Upper lobe of right lung (tissue), 1 donor: ENCODE results near the gene PCYT2. TPM values are rescaled to one million over a fixed set of nuclear protein-coding genes. Genes with fewer than 3 reads are reported as not detected.

Experiments
- total RNA-seq: library from RNA; stranded (reverse); fragmentation: NEBNext Ultra II Directional; extraction: Animal tissue kit (Norgen Biotek cat#: 25700); gene quantifications from one replicate; pipeline ENCODE4 v1.2.1, GENCODE V29; 2021
- donor health status: DM: no; HTN: yes; CAD: no; lungs with severe emphysema.

Gene PCYT2
- total RNA-seq, 1 donor from 2014 or later: 46.1 TPM

Other genes with a start within 250 kb of the PCYT2 start
- 26.7 TPM for gene OXLD1, start 244.8 kb downstream of the PCYT2 start, total RNA-seq
- 13.7 TPM for gene CCDC137, start 244.7 kb downstream of the PCYT2 start, total RNA-seq
- gene ARL16, start 227.6 kb downstream of the PCYT2 start, total RNA-seq: 19.5 TPM
- 88.3 TPM for gene HGS, start 227.4 kb downstream of the PCYT2 start, total RNA-seq
- gene MRPL12, start 208.0 kb downstream of the PCYT2 start, total RNA-seq: 40.3 TPM
- 6.3 TPM for gene SLC25A10, start 199.1 kb downstream of the PCYT2 start, total RNA-seq
- gene GCGR, start 107.2 kb downstream of the PCYT2 start, total RNA-seq: not detected
- gene MCRIP1, start 78.1 kb downstream of the PCYT2 start, total RNA-seq: 72.8 TPM
- gene PPP1R27, start 76.3 kb downstream of the PCYT2 start, total RNA-seq: not detected
- gene P4HB, start 50.9 kb downstream of the PCYT2 start, total RNA-seq: 462 TPM
- gene ARHGDIA, start 40.1 kb downstream of the PCYT2 start, total RNA-seq: 386 TPM
- 39.4 TPM for gene ALYREF, start 19.8 kb downstream of the PCYT2 start, total RNA-seq
- gene ANAPC11, start 19.7 kb downstream of the PCYT2 start, total RNA-seq: 91.0 TPM
- gene NPB, start 9.2 kb downstream of the PCYT2 start, total RNA-seq: 0.55 TPM
- gene SIRT7, start 6.8 kb upstream of the PCYT2 start, total RNA-seq: 27.5 TPM
- gene MAFG, start 16.3 kb upstream of the PCYT2 start, total RNA-seq: 35.9 TPM
- gene PYCR1, start 25.9 kb upstream of the PCYT2 start, total RNA-seq: 19.0 TPM
- not detected for gene MYADML2, start 35.8 kb upstream of the PCYT2 start, total RNA-seq
- gene NOTUM, start 49.8 kb upstream of the PCYT2 start, total RNA-seq: 6.1 TPM
- 50.3 TPM for gene ASPSCR1, start 66.2 kb upstream of the PCYT2 start, total RNA-seq
- 40.2 TPM for gene CENPX, start 111.5 kb upstream of the PCYT2 start, total RNA-seq
- 12.2 TPM for gene LRRC45, start 111.9 kb upstream of the PCYT2 start, total RNA-seq
- gene RAC3, start 120.3 kb upstream of the PCYT2 start, total RNA-seq: 3.4 TPM
- gene DCXR, start 126.3 kb upstream of the PCYT2 start, total RNA-seq: 143 TPM
- 38.5 TPM for gene RFNG, start 140.4 kb upstream of the PCYT2 start, total RNA-seq
- gene GPS1, start 140.5 kb upstream of the PCYT2 start, total RNA-seq: 78.0 TPM
- 82.4 TPM for gene DUS1L, start 154.4 kb upstream of the PCYT2 start, total RNA-seq
- 432 TPM for gene FASN, start 186.8 kb upstream of the PCYT2 start, total RNA-seq